ENCODE results near the gene TMEM258. TPM values are rescaled to one million over a fixed set of nuclear protein-coding genes. Genes with fewer than 3 reads are reported as not detected.

TMEM258 gene
- total RNA-seq, 1 experiment from 2014 or later: 201 TPM

DNA sequence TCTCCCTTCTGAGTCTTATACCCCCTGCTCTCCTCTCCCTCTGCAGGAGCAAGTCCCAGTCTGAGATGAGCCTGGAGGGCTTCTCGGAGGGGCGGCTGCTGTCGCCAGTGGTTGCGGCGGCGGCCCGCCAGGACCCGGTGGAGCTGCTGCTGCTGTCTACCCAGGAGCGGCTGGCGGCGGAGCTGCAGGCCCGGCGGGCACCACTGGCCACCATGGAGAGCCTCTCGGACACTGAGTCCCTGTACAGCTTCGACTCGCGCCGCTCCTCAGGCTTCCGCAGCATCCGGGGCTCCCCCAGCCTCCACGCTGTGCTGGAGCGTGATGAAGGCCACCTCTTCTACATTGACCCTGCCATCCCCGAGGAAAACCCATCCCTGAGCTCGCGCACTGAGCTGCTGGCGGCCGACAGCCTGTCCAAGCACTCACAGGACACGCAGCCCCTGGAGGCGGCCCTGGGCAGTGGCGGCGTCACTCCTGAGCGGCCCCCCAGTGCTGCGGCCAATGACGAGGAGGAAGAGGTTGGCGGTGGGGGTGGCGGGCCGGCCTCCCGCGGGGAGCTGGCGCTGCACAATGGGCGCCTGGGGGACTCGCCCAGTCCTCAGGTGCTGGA is 48.8 kb downstream of the TMEM258 start:
- no peaks in the 10 kb centered on the region for H3K27me3 Mint-ChIP-seq (ENCODE audit: low read depth)
- peaks cover 8 to 23% (median 8%) of the 10 kb centered on the region in 3 experiments; a peak in 5 of 7 replicates for H3K36me3 Mint-ChIP-seq (ENCODE audit: insufficient read depth in 1 of 3, low read depth in 3 of 3)
- Histone ChIP-seq H3K23ac (ENCODE audit: insufficient read length, low read depth, low read length) (no peak overlapping the region), H3K79me1 (ENCODE audit: insufficient read depth, low read depth, low read length, poor library complexity, severe bottlenecking) (no peaks in the 10 kb centered on the region), H3K9me3 (ENCODE audit: control insufficient read depth, low read depth, low read length) (no peaks in the 10 kb centered on the region), H3K56ac (ENCODE audit: insufficient read length, low read depth, low read length) (no peak overlapping the region), H3K79me2 (ENCODE audit: insufficient read depth, low read length) (no peaks in the 10 kb centered on the region), H3K4me2 (ENCODE audit: insufficient read depth, insufficient read length, low read length) (no peak overlapping the region), H3K27me3 (ENCODE audit: insufficient read depth, low read length) (no peaks in the 10 kb centered on the region), H3T11ph (ENCODE audit: low read length) (no peak overlapping the region), H2BK12ac (ENCODE audit: insufficient read length, low read depth, low read length) (no peak overlapping the region), H4K91ac (ENCODE audit: insufficient read length, low read depth, low read length) (no peak overlapping the region), H4K8ac (replicated peaks; ENCODE audit: insufficient read length, low read depth, low read length) (no peak overlapping the region), H2AFZ (ENCODE audit: low read length) (no peak overlapping the region), H3K14ac (ENCODE audit: insufficient read depth, low read length) (no peak overlapping the region), H3K4ac (ENCODE audit: low read depth, low read length) (no peak overlapping the region), H2BK15ac (ENCODE audit: low read depth, low read length) (no peak overlapping the region), H3K4me1 (ENCODE audit: insufficient read depth, low read length) (no peaks in the 10 kb centered on the region), H3K18ac (ENCODE audit: insufficient read length, low read depth, low read length) (no peak overlapping the region), H3K23me2 (ENCODE audit: insufficient read length, low read depth, low read length, poor library complexity, severe bottlenecking) (no peaks in the 10 kb centered on the region), H4K20me1 (ENCODE audit: control insufficient read depth, insufficient read depth, insufficient read length) (no peaks in the 10 kb centered on the region), H2BK20ac (ENCODE audit: low read depth, low read length, poor library complexity, severe bottlenecking) (no peak overlapping the region), H3K9ac (ENCODE audit: extremely low read depth, insufficient read length, low read length) (no peak overlapping the region), H2BK120ac (ENCODE audit: low read depth, low read length, poor library complexity, severe bottlenecking) (no peak overlapping the region), H4K5ac (ENCODE audit: insufficient read length, low read depth, low read length) (no peak overlapping the region), H2BK5ac (ENCODE audit: insufficient read length, low read length) (no peak overlapping the region), H3K27ac (ENCODE audit: insufficient read length, low read depth, low read length) (no peak overlapping the region), H2AK5ac (ENCODE audit: insufficient read length, low read length) (no peak overlapping the region)
- no peak overlapping the region; a peak in 1 of 7 replicates for H3K27ac Mint-ChIP-seq
- peaks cover 8 to 21% of the 10 kb centered on the region in 2 experiments for H3K4me1 Mint-ChIP-seq
- WGBS (ENCODE audit: extremely low coverage, insufficient read length, low lambda C conversion rate): no CpG with 5 or more reads among the region's 42 CpGs
- H3K9me3 Mint-ChIP-seq: no peaks in the 10 kb centered on the region; a peak in 1 of 5 replicates
- DNase-seq: peak; percentile 64
- no peak for TF ChIP-seq CTCF (conservative IDR thresholded peaks at IDR 0.05)
- no peak overlapping the region for H3K4me3 Mint-ChIP-seq
